SK-N-SH treated with all-trans-retinoic acid at 6 μM for 48 hours (cell line): Measurements from ENCODE around the gene PPP3CA.

Experiments
- PPARA ChIP-seq: fragments of 250-450 bp; sonication (Bioruptor Pico); IDR thresholded peaks from 2 replicates; pipeline ENCODE4 v1.5.0; 2020; ENCODE audit warnings: mild to moderate bottlenecking, borderline replicate concordance
- RARB ChIP-seq: fragments of 250-450 bp; sonication (Bioruptor Pico); IDR thresholded peaks from 2 replicates; pipeline ENCODE4 v1.8.0; 2021; ENCODE audit warnings: mild to moderate bottlenecking, moderate library complexity
- TCF4 ChIP-seq: fragments of 250-450 bp; sonication (Bioruptor Pico); IDR thresholded peaks from 2 replicates; pipeline ENCODE4 v1.8.0; 2021; ENCODE audit warnings: mild to moderate bottlenecking, moderate library complexity, borderline replicate concordance
- TSHZ2 ChIP-seq: fragments of 250-450 bp; sonication (Bioruptor Pico); IDR thresholded peaks from 2 replicates; pipeline ENCODE4 v1.5.0; 2020; ENCODE audit warnings: mild to moderate bottlenecking, moderate library complexity
- ZNF8 ChIP-seq: fragments of 450-650 bp; formaldehyde crosslinking; IDR thresholded peaks from 2 replicates; pipeline ENCODE4 v1.5.0; 2020; ENCODE audit warnings: mild to moderate bottlenecking, moderate library complexity
- TF ChIP-seq, protein P1 (sequence below): fragments of 250-450 bp; sonication (Bioruptor Pico); IDR thresholded peaks from 2 replicates; pipeline ENCODE4 v1.8.0; 2020; ENCODE audit warnings: mild to moderate bottlenecking, moderate library complexity, borderline replicate concordance

GRCh38 chr4:101163936-101164335, 183.4 kb downstream of the PPP3CA start:
- TF ChIP-seq PPARA (no peak), TSHZ2 (CRISPR knock-in tag) (no peak), ZNF8 (no peak), RARB (CRISPR knock-in tag) (no peak), TCF4 (CRISPR knock-in tag) (no peak)
- TF ChIP-seq, protein P1, sequence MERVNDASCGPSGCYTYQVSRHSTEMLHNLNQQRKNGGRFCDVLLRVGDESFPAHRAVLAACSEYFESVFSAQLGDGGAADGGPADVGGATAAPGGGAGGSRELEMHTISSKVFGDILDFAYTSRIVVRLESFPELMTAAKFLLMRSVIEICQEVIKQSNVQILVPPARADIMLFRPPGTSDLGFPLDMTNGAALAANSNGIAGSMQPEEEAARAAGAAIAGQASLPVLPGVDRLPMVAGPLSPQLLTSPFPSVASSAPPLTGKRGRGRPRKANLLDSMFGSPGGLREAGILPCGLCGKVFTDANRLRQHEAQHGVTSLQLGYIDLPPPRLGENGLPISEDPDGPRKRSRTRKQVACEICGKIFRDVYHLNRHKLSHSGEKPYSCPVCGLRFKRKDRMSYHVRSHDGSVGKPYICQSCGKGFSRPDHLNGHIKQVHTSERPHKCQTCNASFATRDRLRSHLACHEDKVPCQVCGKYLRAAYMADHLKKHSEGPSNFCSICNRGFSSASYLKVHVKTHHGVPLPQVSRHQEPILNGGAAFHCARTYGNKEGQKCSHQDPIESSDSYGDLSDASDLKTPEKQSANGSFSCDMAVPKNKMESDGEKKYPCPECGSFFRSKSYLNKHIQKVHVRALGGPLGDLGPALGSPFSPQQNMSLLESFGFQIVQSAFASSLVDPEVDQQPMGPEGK (CRISPR knock-in tag): no peak
